ENCODE results near the gene PDE4D.

Gene PDE4D

GRCh38 chr5:59137846-59138245 lies 755.7 kb downstream of the PDE4D start:
- no peak for DNase-seq (ENCODE audit: low read depth)

- no peak for DNase-seq (ENCODE audit: low read depth)
Measured at GRCh38 chr5:59136549-59136948, 757.0 kb downstream of the PDE4D start.

GRCh38 chr5:59134471-59135163 lies 758.9 kb downstream of the PDE4D start:
- DNase-seq (ENCODE audit: low read depth) = no peak

- DNase-seq (ENCODE audit: low read depth) = no peak
Measured at GRCh38 chr5:59133764-59134261, 759.7 kb downstream of the PDE4D start.

GRCh38 chr5:59132131-59132530 lies 761.4 kb downstream of the PDE4D start:
- DNase-seq (ENCODE audit: low read depth) = no peak

- no peak for DNase-seq (ENCODE audit: low read depth)
Measured at GRCh38 chr5:59130431-59130830, 763.1 kb downstream of the PDE4D start.

GRCh38 chr5:59128646-59129290 lies 764.8 kb downstream of the PDE4D start:
- no peak for DNase-seq (ENCODE audit: low read depth)

- DNase-seq (ENCODE audit: low read depth) = no peak
Measured at GRCh38 chr5:59126708-59127573, 766.6 kb downstream of the PDE4D start.

- no peak for DNase-seq (ENCODE audit: low read depth)
Measured at GRCh38 chr5:59126016-59126707, 767.4 kb downstream of the PDE4D start.

- no peak for DNase-seq (ENCODE audit: low read depth)
Measured at GRCh38 chr5:59125011-59125961, 768.2 kb downstream of the PDE4D start.

GRCh38 chr5:59123595-59124561 lies 769.6 kb downstream of the PDE4D start:
- DNase-seq (ENCODE audit: low read depth) = no peak

GRCh38 chr5:59119480-59119879 lies 774.0 kb downstream of the PDE4D start:
- no peak for DNase-seq (ENCODE audit: low read depth)

GRCh38 chr5:59117320-59117719 lies 776.2 kb downstream of the PDE4D start:
- DNase-seq (ENCODE audit: low read depth) = no peak

- no peak for DNase-seq (ENCODE audit: low read depth)
Measured at GRCh38 chr5:59116231-59116865, 777.2 kb downstream of the PDE4D start.

GRCh38 chr5:59115345-59115744 lies 778.2 kb downstream of the PDE4D start:
- no peak for DNase-seq (ENCODE audit: low read depth)

- no peak for DNase-seq (ENCODE audit: low read depth)
Measured at GRCh38 chr5:59109383-59109782, 784.1 kb downstream of the PDE4D start.

GRCh38 chr5:59107692-59108091 lies 785.8 kb downstream of the PDE4D start:
- no peak for DNase-seq (ENCODE audit: low read depth)

- no peak for DNase-seq (ENCODE audit: low read depth)
Measured at GRCh38 chr5:59104400-59105127, 789.0 kb downstream of the PDE4D start.

- DNase-seq (ENCODE audit: low read depth) = no peak
Measured at GRCh38 chr5:59103303-59103702, 790.2 kb downstream of the PDE4D start.
